ENCODE results near the gene AOPEP. TPM values are rescaled to one million over a fixed set of nuclear protein-coding genes. Genes with fewer than 3 reads are reported as not detected.

Gene AOPEP
- total RNA-seq, 1 donor from 2014 or later: 48.0 TPM

GRCh38 chr9:94894094-94894699, 167.7 kb downstream of the AOPEP start:
- Histone ChIP-seq H3K27me3 (ENCODE audit: control insufficient read depth in 3 of 3, insufficient read depth in 3 of 3, low read length in 3 of 3) (no peaks in the 10 kb centered on the region), H3K9me3 (ENCODE audit: control insufficient read depth in 3 of 3, low read length in 3 of 3) (no peaks in the 10 kb centered on the region), H3K9ac (ENCODE audit: low read depth in 1 of 3, low read length in 3 of 3) (no peak overlapping the region), H3K27ac (ENCODE audit: low read depth, low read length) (no peak overlapping the region), H3K36me3 (ENCODE audit: control insufficient read depth in 3 of 3, insufficient read depth in 3 of 3, low read length in 3 of 3) (no peaks in the 10 kb centered on the region), H3K4me1 (ENCODE audit: control insufficient read depth in 3 of 3, insufficient read depth in 3 of 3, low read length in 3 of 3) (no peaks in the 10 kb centered on the region), H3K4me3 (ENCODE audit: low read length in 3 of 3) (no peak overlapping the region)

GRCh38 chr9:94895668-94896067, 169.2 kb downstream of the AOPEP start:
- no peaks in the 10 kb centered on the region for H3K9me3 ChIP-seq (ENCODE audit: control insufficient read depth in 3 of 3, low read length in 3 of 3)
- H3K36me3 ChIP-seq (ENCODE audit: control insufficient read depth in 3 of 3, insufficient read depth in 3 of 3, low read length in 3 of 3): no peaks in the 10 kb centered on the region
- no peak overlapping the region for H3K9ac ChIP-seq (ENCODE audit: low read depth in 1 of 3, low read length in 3 of 3)
- no peaks in the 10 kb centered on the region for H3K27me3 ChIP-seq (ENCODE audit: control insufficient read depth in 3 of 3, insufficient read depth in 3 of 3, low read length in 3 of 3)
- peaks cover 0 to 8% (median 5%) of the 10 kb centered on the region in 3 donors for H3K4me1 ChIP-seq (ENCODE audit: control insufficient read depth in 3 of 3, insufficient read depth in 3 of 3, low read length in 3 of 3)
- H3K27ac ChIP-seq (ENCODE audit: low read depth, low read length): no peak overlapping the region
- H3K4me3 ChIP-seq (ENCODE audit: low read length in 3 of 3): no peak overlapping the region

- Histone ChIP-seq H3K4me1 (ENCODE audit: control insufficient read depth in 3 of 3, insufficient read depth in 3 of 3, low read length in 3 of 3) (peaks cover 2 to 12% (median 5%) of the 10 kb centered on the region in 3 donors), H3K9me3 (ENCODE audit: control insufficient read depth in 3 of 3, low read length in 3 of 3) (no peaks in the 10 kb centered on the region), H3K36me3 (ENCODE audit: control insufficient read depth in 3 of 3, insufficient read depth in 3 of 3, low read length in 3 of 3) (no peaks in the 10 kb centered on the region), H3K27ac (ENCODE audit: low read depth, low read length) (no peak overlapping the region), H3K27me3 (ENCODE audit: control insufficient read depth in 3 of 3, insufficient read depth in 3 of 3, low read length in 3 of 3) (no peaks in the 10 kb centered on the region), H3K4me3 (ENCODE audit: low read length in 3 of 3) (no peak overlapping the region), H3K9ac (ENCODE audit: low read depth in 1 of 3, low read length in 3 of 3) (no peak overlapping the region)
Measured at GRCh38 chr9:94896512-94896911, 170.0 kb downstream of the AOPEP start.

GRCh38 chr9:94899464-94900221, 173.1 kb downstream of the AOPEP start:
- Histone ChIP-seq H3K9ac (ENCODE audit: low read depth in 1 of 3, low read length in 3 of 3) (no peak overlapping the region), H3K4me3 (ENCODE audit: low read length in 3 of 3) (no peak overlapping the region), H3K27ac (ENCODE audit: low read depth, low read length) (peak overlapping the region; percentile 79)

GRCh38 chr9:94900222-94901018, 173.9 kb downstream of the AOPEP start:
- peak overlapping the region in 2 of 3 donors; percentile 0 to 19 for H3K9ac ChIP-seq (ENCODE audit: low read depth in 1 of 3, low read length in 3 of 3)
- no peaks in the 10 kb centered on the region for H3K9me3 ChIP-seq (ENCODE audit: control insufficient read depth in 3 of 3, low read length in 3 of 3)
- H3K4me1 ChIP-seq (ENCODE audit: control insufficient read depth in 3 of 3, insufficient read depth in 3 of 3, low read length in 3 of 3): peaks cover 2 to 19% (median 5%) of the 10 kb centered on the region in 3 donors
- H3K27me3 ChIP-seq (ENCODE audit: control insufficient read depth in 3 of 3, insufficient read depth in 3 of 3, low read length in 3 of 3): no peaks in the 10 kb centered on the region
- no peaks in the 10 kb centered on the region for H3K36me3 ChIP-seq (ENCODE audit: control insufficient read depth in 3 of 3, insufficient read depth in 3 of 3, low read length in 3 of 3)
- H3K27ac ChIP-seq (ENCODE audit: low read depth, low read length): peak overlapping the region; percentile 79
- H3K4me3 ChIP-seq (ENCODE audit: low read length in 3 of 3): no peak overlapping the region

More at GRCh38 chr9:94899464-94900221, 173.1 kb downstream of the AOPEP start:
- Histone ChIP-seq H3K4me1 (ENCODE audit: control insufficient read depth in 3 of 3, insufficient read depth in 3 of 3, low read length in 3 of 3) (peaks cover 2 to 19% (median 5%) of the 10 kb centered on the region in 3 donors), H3K36me3 (ENCODE audit: control insufficient read depth in 3 of 3, insufficient read depth in 3 of 3, low read length in 3 of 3) (no peaks in the 10 kb centered on the region), H3K9me3 (ENCODE audit: control insufficient read depth in 3 of 3, low read length in 3 of 3) (no peaks in the 10 kb centered on the region), H3K27me3 (ENCODE audit: control insufficient read depth in 3 of 3, insufficient read depth in 3 of 3, low read length in 3 of 3) (no peaks in the 10 kb centered on the region)

GRCh38 chr9:94901019-94901363, 174.5 kb downstream of the AOPEP start:
- peaks cover 2 to 19% (median 5%) of the 10 kb centered on the region in 3 donors for H3K4me1 ChIP-seq (ENCODE audit: control insufficient read depth in 3 of 3, insufficient read depth in 3 of 3, low read length in 3 of 3)
- H3K27ac ChIP-seq (ENCODE audit: low read depth, low read length): peak overlapping the region; percentile 79
- H3K9ac ChIP-seq (ENCODE audit: low read depth in 1 of 3, low read length in 3 of 3): no peak overlapping the region
- H3K4me3 ChIP-seq (ENCODE audit: low read length in 3 of 3): no peak overlapping the region
- no peaks in the 10 kb centered on the region for H3K9me3 ChIP-seq (ENCODE audit: control insufficient read depth in 3 of 3, low read length in 3 of 3)
- no peaks in the 10 kb centered on the region for H3K36me3 ChIP-seq (ENCODE audit: control insufficient read depth in 3 of 3, insufficient read depth in 3 of 3, low read length in 3 of 3)
- no peaks in the 10 kb centered on the region for H3K27me3 ChIP-seq (ENCODE audit: control insufficient read depth in 3 of 3, insufficient read depth in 3 of 3, low read length in 3 of 3)

- Histone ChIP-seq H3K4me3 (ENCODE audit: low read length in 3 of 3) (no peak overlapping the region), H3K4me1 (ENCODE audit: control insufficient read depth in 3 of 3, insufficient read depth in 3 of 3, low read length in 3 of 3) (peaks cover 11 to 34% (median 23%) of the 10 kb centered on the region in 3 donors), H3K36me3 (ENCODE audit: control insufficient read depth in 3 of 3, insufficient read depth in 3 of 3, low read length in 3 of 3) (no peaks in the 10 kb centered on the region), H3K9me3 (ENCODE audit: control insufficient read depth in 3 of 3, low read length in 3 of 3) (no peaks in the 10 kb centered on the region), H3K27me3 (ENCODE audit: control insufficient read depth in 3 of 3, insufficient read depth in 3 of 3, low read length in 3 of 3) (no peaks in the 10 kb centered on the region), H3K9ac (ENCODE audit: low read depth in 1 of 3, low read length in 3 of 3) (no peak overlapping the region), H3K27ac (ENCODE audit: low read depth, low read length) (no peak overlapping the region)
Measured at GRCh38 chr9:94903961-94904421, 177.5 kb downstream of the AOPEP start.

GRCh38 chr9:94904806-94905205, 178.3 kb downstream of the AOPEP start:
- Histone ChIP-seq H3K9ac (ENCODE audit: low read depth in 1 of 3, low read length in 3 of 3) (no peak overlapping the region), H3K9me3 (ENCODE audit: control insufficient read depth in 3 of 3, low read length in 3 of 3) (no peaks in the 10 kb centered on the region), H3K27me3 (ENCODE audit: control insufficient read depth in 3 of 3, insufficient read depth in 3 of 3, low read length in 3 of 3) (no peaks in the 10 kb centered on the region), H3K27ac (ENCODE audit: low read depth, low read length) (no peak overlapping the region), H3K4me1 (ENCODE audit: control insufficient read depth in 3 of 3, insufficient read depth in 3 of 3, low read length in 3 of 3) (peaks cover 12 to 38% (median 25%) of the 10 kb centered on the region in 3 donors), H3K4me3 (ENCODE audit: low read length in 3 of 3) (no peak overlapping the region), H3K36me3 (ENCODE audit: control insufficient read depth in 3 of 3, insufficient read depth in 3 of 3, low read length in 3 of 3) (no peaks in the 10 kb centered on the region)

GRCh38 chr9:94905606-94906005, 179.1 kb downstream of the AOPEP start:
- no peak overlapping the region for H3K9ac ChIP-seq (ENCODE audit: low read depth in 1 of 3, low read length in 3 of 3)
- H3K9me3 ChIP-seq (ENCODE audit: control insufficient read depth in 3 of 3, low read length in 3 of 3): no peaks in the 10 kb centered on the region
- H3K4me3 ChIP-seq (ENCODE audit: low read length in 3 of 3): no peak overlapping the region
- no peak overlapping the region for H3K27ac ChIP-seq (ENCODE audit: low read depth, low read length)
- H3K4me1 ChIP-seq (ENCODE audit: control insufficient read depth in 3 of 3, insufficient read depth in 3 of 3, low read length in 3 of 3): peaks cover 12 to 30% (median 23%) of the 10 kb centered on the region in 3 donors
- H3K36me3 ChIP-seq (ENCODE audit: control insufficient read depth in 3 of 3, insufficient read depth in 3 of 3, low read length in 3 of 3): no peaks in the 10 kb centered on the region
- no peaks in the 10 kb centered on the region for H3K27me3 ChIP-seq (ENCODE audit: control insufficient read depth in 3 of 3, insufficient read depth in 3 of 3, low read length in 3 of 3)
